HG02870 (cell line): ENCODE data around the gene NFIL3.
"Not testable (repeated sequence)": the region's sequence is repeated elsewhere in the genome, so short reads cannot be mapped to it uniquely, and the experiment has no call there.

Experiments
- ATAC-seq: cut with Tn5 transposase; IDR thresholded peaks from one replicate; pipeline ENCODE4 v1.9.1; 2021; ENCODE audit warnings: mild to moderate bottlenecking, moderate library complexity; ENCODE audit not compliant: unreplicated experiment

Gene NFIL3, protein sequence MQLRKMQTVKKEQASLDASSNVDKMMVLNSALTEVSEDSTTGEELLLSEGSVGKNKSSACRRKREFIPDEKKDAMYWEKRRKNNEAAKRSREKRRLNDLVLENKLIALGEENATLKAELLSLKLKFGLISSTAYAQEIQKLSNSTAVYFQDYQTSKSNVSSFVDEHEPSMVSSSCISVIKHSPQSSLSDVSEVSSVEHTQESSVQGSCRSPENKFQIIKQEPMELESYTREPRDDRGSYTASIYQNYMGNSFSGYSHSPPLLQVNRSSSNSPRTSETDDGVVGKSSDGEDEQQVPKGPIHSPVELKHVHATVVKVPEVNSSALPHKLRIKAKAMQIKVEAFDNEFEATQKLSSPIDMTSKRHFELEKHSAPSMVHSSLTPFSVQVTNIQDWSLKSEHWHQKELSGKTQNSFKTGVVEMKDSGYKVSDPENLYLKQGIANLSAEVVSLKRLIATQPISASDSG

DNA sequence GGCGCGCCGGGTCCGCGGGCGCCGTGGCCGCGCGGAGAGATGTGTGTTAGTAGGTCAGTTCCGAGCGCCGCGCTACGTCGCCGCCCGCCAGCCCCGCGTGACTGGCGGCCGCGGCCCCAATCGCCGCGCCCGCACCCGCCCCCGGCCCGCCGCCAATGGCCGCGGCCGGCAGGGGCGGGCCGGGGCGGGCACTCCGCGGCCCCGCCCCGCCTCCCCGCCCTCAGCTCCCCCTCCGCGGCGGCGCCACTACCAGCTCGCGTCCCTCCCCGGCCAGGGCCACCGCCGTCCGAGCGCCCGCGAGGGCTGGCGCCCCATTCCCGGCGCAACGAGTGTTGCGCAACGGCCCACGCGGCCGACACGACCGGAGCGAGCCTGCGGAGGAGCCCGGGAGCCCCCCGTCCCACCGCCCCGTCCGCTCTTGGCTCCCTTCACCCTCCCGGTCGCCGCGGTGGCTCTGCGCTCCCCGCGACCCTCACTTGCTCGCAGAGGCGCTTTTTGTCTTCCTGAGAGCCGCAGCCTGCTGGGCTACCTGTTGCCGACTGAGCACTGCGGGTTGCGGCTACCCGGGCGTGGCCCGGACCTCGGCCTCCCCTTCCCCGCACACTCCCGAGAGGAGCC, at the start of gene NFIL3:
TSS of gene NFIL3 (minus strand) at position 48 of the 618 bp plus-strand sequence. CDS start 13,098 bp downstream, outside the sequence.
- ATAC-seq = peak; percentile 83

DNA sequence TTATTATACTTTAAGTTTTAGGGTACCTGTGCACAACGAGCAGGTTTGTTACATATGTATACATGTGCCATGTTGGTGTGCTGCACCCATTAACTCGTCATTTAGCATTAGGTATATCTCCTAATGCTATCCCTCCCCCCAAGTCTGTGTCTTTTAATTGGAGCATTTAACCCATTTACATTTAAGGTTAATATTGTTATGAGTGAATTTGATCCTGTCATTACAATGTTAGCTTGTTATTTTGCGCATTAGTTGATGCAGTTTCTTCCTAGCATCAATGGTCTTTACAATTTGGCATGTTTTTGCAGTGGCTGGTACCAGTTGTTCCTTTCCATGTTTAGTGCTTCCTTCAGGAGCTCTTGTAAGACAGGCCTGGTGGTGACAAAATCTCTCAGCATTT, 47.9 kb upstream of the NFIL3 start:
- ATAC-seq = not testable (repeated sequence)

DNA sequence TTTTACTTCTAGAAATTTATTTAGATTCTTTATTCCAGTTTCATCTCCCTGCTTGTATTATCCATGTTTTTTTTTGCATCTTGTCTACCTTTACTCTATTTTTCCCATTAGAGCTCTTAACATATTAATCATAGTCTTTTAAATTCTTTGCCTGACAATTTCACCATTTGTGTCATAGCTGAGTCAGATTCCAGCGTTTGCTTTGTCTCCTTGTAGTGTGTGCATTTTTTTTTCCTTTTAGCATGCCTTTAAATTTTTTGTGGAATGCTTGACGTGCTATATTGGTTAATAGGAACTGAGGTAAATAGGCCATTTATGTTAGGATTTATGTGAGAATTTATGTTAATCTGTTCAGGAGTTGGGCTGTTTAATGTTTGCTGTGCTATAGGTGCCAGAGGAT, 41.8 kb upstream of the NFIL3 start:
- no peak for ATAC-seq

DNA sequence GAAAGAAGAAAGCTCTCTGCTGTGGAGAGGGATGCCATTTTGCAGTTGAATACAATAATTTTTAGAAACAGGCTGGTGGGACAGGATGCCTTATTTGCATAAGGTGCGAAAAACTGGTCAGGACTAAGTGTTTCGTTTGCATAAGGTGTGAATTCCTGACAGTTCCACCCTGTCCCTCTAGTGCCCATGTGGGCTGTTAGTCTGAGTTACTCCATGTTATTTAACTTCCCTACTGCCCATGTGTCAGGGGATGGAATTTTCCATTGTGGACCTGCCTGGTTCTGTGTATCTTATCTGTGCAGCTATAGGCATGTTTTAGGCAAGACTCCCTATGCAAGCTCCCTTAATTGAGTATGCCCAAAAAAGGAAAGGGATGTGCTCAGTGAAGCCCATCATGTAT, 35.3 kb upstream of the NFIL3 start:
- ATAC-seq = no peak

DNA sequence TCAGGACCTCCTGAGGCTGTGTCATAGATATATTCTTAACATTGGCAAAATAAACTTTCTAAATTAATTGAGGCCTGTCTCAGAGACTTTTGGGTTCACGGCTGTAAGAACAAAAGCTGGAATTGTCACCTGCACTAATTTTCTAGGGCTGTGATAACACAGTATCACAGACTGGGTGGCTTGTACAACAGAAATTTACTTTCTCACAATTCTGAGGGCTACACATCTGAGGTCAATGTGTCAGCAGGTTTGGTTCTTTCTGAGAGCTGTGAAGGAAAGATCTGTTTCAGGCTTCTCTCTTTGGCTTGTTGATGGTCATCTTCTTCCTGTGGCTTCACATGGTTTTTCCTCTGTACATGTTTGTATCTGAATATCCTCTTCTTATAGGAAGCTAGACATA, 29.2 kb upstream of the NFIL3 start:
- ATAC-seq = no peak

DNA sequence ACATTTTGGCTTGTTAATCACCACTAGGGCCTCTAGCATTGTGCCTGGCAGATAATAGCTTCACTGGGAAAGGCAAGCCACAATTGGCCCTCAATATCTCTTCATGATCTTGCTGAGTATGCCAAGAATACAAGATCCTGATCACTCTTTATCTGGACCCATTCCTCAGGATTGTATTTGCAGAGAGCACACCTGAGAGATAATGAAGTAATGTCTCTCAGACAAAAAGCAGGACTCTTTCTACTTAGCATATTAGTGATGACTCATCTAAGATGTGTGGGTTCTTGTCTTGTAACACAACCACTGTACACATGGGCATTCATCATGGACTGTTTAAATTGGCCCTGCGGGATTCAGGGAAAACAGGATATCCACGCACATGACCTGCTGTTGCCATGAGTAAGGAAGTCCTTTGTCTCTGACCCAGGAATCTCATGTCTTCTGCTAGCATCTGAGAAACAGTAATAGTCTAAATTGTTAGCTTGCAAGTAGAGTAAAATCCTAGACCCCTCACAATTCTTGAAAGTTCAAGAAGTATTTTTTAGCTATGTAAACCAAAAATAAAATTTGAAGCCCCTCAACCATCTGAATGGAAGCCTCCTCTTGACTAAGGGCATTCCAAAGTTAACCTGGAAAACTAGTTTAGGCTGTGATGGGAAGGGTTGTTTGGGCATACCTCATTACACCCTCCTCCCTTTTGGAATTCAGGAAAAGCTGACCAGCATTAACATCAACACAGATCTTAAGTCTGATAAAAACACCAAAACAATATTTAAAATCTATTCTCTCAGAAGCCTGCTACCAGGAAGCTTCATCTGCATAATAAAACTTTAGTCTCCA, 28.0 kb upstream of the NFIL3 start:
- no peak for ATAC-seq

DNA sequence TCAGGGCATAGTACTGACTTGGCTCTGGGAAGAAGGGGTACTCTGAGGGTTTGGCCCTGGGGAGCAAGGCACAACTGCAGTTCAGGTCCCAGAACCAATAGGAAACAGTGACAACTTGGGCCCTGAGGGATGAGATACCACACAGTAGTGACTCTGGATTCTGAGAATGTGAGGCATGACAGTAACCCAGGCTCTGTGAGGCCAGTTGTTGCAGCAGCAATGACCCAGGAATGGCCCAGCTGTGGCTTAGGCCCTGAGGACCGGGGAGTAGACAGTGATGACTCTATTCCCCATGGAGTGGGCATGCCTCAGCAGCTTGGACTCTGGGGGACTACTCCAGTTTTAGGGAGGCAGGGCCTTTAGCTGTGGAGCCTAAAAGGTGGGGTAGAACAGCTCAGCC, 21.5 kb upstream of the NFIL3 start:
- no peak for ATAC-seq

DNA sequence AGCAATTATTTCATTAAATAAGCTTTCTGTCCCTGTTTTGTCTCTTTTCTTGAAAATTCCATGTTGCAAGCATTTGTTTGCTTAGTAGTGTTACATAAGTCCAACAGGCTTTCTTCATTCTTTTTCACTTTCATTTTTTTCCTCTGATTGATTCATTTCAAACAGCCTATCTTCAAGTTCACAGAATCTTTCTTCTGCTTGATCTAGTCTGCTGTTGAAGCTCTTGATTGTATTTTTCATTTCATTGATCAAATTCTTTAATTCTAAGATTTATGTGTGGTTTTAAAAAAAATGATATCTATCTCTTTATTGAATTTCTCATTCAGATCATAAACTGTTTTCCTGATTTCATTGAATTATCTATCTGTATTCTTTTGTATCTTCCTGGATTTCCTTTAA, 20.4 kb upstream of the NFIL3 start:
- ATAC-seq = no peak

DNA sequence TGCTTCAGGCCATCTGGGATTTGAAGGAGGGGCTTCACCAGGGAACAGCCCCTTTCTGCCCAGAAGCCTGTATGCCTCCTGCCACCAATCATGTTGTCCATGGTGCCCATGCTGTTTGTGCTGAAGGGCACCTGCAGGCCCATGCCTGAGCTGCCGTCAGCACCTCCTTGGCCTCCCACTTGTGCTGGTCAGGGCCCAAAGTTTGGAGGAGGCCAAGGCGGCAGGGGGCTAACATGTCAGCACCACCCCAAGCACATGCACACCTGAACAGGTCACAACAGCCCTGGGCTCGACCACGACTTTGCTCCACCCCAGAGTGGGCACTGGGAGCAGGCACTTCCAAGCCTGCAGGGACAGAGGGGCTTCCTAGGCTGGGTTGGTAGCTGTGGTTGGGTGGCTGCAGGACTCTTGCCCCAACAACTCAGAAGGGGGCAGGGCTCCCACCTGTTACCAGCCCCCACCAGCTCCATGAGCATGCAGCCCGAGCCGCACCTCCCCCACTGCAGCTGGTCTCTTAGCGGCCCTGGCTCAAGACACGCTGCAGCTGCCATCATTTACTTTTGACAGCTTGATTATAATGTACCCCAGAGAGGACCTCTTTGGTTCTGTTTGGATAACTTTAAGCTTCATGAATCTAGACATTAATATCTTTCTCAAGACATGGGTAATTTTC, 19.8 kb upstream of the NFIL3 start:
- no peak for ATAC-seq

DNA sequence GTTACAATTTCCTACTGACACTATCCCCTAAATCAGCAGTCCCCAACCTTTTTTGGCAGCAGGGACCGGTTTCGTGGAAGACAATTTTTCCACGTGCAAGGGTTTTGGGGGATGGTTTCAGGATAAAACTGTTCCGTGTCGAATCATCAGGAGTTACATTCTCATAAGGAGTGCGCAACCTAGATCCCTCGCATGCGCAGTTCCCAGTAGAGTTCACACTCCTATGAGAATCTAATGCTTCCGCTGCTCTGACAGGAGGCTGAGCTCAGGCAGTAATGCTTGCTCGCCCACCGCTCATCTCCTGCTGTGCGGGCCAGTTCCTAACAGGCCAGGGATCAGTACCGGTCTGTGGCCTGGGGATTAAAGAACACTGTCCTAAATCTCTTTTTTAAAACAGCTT, 13.2 kb upstream of the NFIL3 start:
- no peak for ATAC-seq

DNA sequence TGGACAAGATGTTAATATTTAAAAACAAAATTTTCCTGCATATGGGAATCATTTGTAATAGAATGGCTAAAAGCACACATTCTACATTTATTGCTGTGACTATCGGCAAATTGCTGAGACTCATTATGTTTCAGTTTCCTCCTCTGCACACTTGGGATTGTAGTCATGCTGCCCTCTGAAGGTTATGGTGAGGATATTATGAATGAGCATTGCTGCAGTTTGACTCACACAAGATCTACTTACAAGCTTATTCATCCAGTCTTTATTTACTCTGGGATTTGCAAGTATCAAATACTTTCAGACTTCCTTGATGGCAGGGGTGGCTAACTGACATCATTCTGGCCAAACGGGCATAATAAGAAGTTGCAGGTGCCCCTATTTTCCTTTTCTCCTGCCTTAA, 9.5 kb upstream of the NFIL3 start:
- ATAC-seq = no peak

DNA sequence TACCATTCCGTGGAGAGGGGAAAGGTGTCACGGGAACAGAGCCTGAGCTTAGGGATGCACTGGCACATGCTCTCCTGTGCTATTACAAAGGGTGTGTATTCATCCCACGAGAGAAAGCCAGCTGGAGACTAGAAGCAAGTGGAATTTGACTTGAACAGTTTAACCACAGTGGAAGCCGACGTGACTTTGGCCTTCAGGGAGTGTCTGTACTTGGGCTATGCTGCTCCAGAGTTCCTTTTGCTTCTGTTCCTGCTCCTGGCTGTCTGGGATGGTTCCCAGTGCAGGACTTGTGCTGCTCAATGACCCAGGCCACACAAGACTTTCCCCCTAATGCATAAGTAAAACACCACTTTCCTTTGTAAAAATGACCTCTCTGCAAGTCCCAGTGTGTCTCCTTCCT, 7.9 kb upstream of the NFIL3 start:
- no peak for ATAC-seq

DNA sequence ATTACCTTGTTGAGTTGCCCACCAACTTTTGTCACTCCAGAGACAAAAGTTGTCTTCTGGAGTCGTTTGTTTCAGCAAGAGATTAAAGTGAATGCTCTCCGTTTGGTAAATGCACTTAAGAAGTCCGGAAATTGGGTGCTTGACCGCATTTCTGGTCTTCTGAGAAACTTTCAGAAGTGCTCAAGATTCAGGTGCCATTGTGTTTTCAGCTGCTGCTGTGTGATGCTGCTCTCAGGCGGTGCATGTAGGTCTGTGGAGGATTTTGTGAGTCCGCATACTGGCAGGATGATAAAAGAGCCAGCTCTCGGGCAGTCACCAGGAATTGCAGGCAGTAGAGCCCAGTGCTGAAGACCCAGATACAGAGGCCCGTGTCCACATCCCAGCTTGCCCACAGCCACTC, 5.9 kb upstream of the NFIL3 start:
- no peak for ATAC-seq

DNA sequence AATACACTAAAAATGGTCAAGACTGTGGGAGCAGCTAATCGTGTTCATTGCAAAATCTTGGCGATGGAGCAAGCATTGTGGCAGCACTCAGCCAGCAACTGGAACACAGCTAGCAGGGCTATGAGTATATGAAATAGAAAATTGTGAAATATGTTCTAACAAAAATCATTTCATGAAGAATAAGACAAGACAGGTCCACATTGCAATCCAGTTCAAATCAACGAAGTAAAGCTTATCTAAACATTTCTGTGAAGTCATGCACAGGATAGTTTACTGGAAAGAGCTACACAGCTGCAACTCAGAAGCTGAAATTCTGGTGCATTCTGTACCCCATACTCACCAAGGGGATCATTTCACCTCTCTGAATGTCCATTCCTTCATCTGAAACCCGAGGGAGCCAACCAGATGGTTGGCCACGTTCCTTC, 5.3 kb upstream of the NFIL3 start:
- ATAC-seq = no peak

DNA sequence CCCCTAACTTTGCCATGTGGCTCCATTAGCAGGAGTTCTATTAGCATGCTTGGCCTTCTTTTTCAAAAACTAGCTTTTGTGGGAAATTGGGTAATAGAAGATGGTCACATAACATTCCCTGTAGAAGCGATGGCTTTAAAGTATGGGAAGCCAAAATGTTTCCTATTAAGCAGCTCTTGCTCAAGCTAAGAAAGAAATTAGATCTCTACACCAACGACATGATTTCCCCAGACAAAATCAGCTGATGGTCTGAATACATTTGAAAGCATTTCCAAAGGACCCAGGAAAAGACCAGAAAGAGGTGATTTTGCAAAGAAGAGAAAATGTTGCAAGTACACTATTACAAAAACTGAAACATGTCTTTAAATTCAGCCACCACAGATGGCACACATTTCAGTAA, 4.8 kb upstream of the NFIL3 start:
- ATAC-seq = no peak

DNA sequence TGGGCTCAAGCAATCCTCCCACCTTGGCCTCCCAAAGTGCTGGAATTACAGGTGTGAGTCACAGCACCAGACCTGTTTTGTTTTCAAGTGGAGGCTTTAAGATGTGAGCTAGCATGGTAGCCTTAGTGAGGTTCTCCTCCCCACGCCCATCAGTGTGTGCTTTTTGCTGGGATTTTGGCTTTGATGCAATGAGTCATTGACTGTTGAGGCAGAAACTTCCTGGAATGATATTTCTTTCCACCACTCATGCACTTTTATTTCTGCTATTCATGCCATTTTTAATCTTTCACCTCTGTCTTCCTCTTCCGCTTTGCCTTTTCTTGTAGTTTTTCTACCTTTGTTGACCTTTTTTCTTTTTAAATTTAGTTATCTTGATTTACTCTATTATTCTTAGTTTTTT, 4.2 kb upstream of the NFIL3 start:
- no peak for ATAC-seq

DNA sequence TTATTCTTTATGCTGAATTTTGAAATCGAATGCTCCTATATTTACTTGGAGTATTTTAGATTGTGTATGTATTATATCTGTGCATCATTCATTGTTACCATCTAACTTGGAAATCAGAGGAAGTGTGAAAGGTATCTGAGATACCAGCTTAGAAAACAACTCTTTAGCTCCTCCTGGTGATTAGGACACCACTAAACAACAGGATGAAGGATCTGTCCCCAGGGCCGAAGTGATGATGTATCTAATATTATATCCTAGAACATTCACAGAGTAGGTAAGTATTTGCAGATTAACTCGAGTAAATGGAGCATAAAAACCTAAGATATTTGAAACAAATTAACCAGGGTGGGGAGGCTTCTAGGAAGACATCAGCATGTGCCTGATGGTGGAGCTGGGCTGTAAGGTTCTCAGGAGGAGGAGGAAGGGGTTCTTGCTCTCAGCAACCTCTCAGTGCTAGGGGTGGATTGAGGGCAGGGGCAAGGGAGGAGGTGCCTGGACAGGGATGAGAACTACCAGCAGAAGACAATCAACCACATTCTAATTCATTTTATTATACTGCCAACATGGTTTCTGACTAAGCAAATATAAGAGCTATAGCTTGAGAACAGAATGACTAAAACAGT, 2.6 kb upstream of the NFIL3 start:
- no peak for ATAC-seq

DNA sequence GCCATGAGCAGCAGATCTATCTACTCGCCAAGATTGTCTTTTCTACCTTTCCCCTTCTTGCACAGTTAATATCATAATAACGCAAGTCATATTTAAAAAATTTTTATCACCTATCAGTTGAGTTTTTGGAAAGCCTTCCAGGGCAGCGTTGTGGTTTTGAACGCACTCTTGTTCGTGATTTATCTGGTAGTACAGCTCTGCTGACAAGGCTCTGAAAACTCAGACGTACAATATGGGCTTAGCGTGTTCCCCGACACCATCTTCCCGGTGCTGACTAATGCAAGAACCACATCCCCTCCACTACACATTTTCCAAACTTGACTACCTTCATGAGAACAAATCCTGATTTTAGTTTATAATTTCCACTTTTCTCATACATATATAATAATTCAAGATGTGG, 1.6 kb upstream of the NFIL3 start:
- no peak for ATAC-seq

DNA sequence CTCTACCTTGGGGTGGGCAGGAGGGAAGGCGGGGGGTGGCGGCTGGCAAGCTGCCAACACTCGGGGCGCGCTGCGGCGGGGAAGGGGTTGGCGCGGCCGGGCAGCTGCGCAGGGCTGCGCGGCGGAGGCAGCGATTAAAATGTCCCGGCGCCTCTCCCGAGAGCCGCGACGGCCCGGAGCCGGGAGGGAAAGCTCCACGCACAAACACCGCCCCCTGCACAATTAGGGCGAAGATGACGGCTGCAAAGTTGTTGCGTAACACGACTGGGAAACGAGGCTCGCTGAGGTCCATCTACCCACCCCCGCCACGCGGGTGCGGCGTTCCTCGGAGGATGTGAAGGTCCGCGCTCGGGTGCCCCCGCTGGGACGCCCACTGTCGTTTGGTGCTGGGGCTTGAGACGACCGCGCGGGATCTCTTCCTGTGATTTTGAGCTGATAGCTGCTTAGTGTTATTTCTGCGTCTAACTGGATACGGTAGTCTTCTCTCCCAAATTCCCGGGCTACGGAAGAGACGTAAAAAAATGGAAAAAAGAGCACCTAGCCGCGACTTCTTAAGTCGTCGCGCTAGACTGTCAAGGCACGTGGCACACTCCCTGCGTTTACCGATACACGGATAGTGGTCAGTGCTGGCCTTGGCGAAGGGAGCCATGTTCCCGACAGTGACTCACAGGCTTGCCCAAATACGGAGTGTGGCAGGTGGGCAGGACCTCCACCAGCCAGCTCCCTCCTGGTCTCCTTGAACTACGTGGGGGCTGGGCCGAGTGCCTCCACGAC, 958 bp upstream of the NFIL3 start:
- no peak for ATAC-seq
